ENCODE measurements around the gene CCDC138.

Gene CCDC138

GRCh38 chr2:108825736-108826135 is 39.2 kb downstream of the CCDC138 start:
- no peak for DNase-seq (ENCODE audit: low spot score)

GRCh38 chr2:108829578-108830310 is 43.2 kb downstream of the CCDC138 start:
- DNase-seq (ENCODE audit: low spot score) = no peak

GRCh38 chr2:108833219-108833618 is 46.6 kb downstream of the CCDC138 start:
- DNase-seq (ENCODE audit: low spot score) = no peak

GRCh38 chr2:108834620-108835019 is 48.0 kb downstream of the CCDC138 start:
- DNase-seq (ENCODE audit: low spot score) = no peak

- no peak for DNase-seq (ENCODE audit: low spot score)
Observed at GRCh38 chr2:108835040-108835439, 48.5 kb downstream of the CCDC138 start.

GRCh38 chr2:108837198-108837597 is 50.6 kb downstream of the CCDC138 start:
- DNase-seq (ENCODE audit: low spot score) = no peak

- DNase-seq (ENCODE audit: low spot score) = no peak
Observed at GRCh38 chr2:108841506-108841905, 54.9 kb downstream of the CCDC138 start.

- DNase-seq (ENCODE audit: low spot score) = no peak
Observed at GRCh38 chr2:108845923-108846322, 59.4 kb downstream of the CCDC138 start.

GRCh38 chr2:108847000-108847399 is 60.4 kb downstream of the CCDC138 start:
- DNase-seq (ENCODE audit: low spot score) = no peak

GRCh38 chr2:108852375-108852774 is 65.8 kb downstream of the CCDC138 start:
- no peak for DNase-seq (ENCODE audit: low spot score)

GRCh38 chr2:108853421-108853820 is 66.8 kb downstream of the CCDC138 start:
- no peak for DNase-seq (ENCODE audit: low spot score)

GRCh38 chr2:108854484-108854883 is 67.9 kb downstream of the CCDC138 start:
- no peak for DNase-seq (ENCODE audit: low spot score)

- no peak for DNase-seq (ENCODE audit: low spot score)
Observed at GRCh38 chr2:108855194-108855593, 68.6 kb downstream of the CCDC138 start.

GRCh38 chr2:108858894-108859293 is 72.3 kb downstream of the CCDC138 start:
- no peak for DNase-seq (ENCODE audit: low spot score)

- DNase-seq (ENCODE audit: low spot score) = no peak
Observed at GRCh38 chr2:108866041-108866440, 79.5 kb downstream of the CCDC138 start.

- no peak for DNase-seq (ENCODE audit: low spot score)
Observed at GRCh38 chr2:108868911-108869310, 82.3 kb downstream of the CCDC138 start.

- no peak for DNase-seq (ENCODE audit: low spot score)
Observed at GRCh38 chr2:108869542-108869941, 83.0 kb downstream of the CCDC138 start.

GRCh38 chr2:108870069-108870644 is 83.6 kb downstream of the CCDC138 start:
- no peak for DNase-seq (ENCODE audit: low spot score)

GRCh38 chr2:108877506-108877905 is 90.9 kb downstream of the CCDC138 start:
- no peak for DNase-seq (ENCODE audit: low spot score)

- DNase-seq (ENCODE audit: low spot score) = no peak
Observed at GRCh38 chr2:108878276-108878675, 91.7 kb downstream of the CCDC138 start.

- DNase-seq (ENCODE audit: low spot score) = no peak
Observed at GRCh38 chr2:108884619-108885018, 98.0 kb downstream of the CCDC138 start.

GRCh38 chr2:108889907-108890306 is 103.3 kb downstream of the CCDC138 start:
- no peak for DNase-seq (ENCODE audit: low spot score)

- DNase-seq (ENCODE audit: low spot score) = no peak
Observed at GRCh38 chr2:108893277-108893676, 106.7 kb downstream of the CCDC138 start.

GRCh38 chr2:108894766-108895165 is 108.2 kb downstream of the CCDC138 start:
- DNase-seq (ENCODE audit: low spot score) = no peak

Measured in left forelimb (tissue), 1 donor.